ENCODE data around the gene GLIPR1.

GLIPR1 gene

GRCh38 chr12:75505706-75506312 is 25.3 kb downstream of the GLIPR1 start:
- DNase-seq = peak; percentile 43
- no peak overlapping the region for H3K9ac ChIP-seq (ENCODE audit: low read length)
- H3K4me2 ChIP-seq (ENCODE audit: low read depth, low read length) = no peak overlapping the region
- H4K20me1 ChIP-seq (ENCODE audit: insufficient read depth, low read length) = no peaks in the 10 kb centered on the region; the same call in 1 of the 2 replicates
- H3K36me3 ChIP-seq (replicated peaks; ENCODE audit: insufficient read depth, low read length) = 0 out of 2 replicates have a peak, but pooled peaks cover 5% of the 10 kb centered on the region
- H3K27me3 ChIP-seq (replicated peaks; ENCODE audit: insufficient read depth, low read length) = no peaks in the 10 kb centered on the region
- peaks cover 58% of the 10 kb centered on the region for H3K79me2 ChIP-seq (ENCODE audit: low read length)
- H3K9me2 ChIP-seq (replicated peaks; ENCODE audit: insufficient read depth, low read length) = no peaks in the 10 kb centered on the region
- H2AFZ ChIP-seq (ENCODE audit: low read length) = no peak overlapping the region
- H3K4me1 ChIP-seq (ENCODE audit: low read length) = peaks cover 6% of the 10 kb centered on the region
- no peak overlapping the region for H3K4me3 ChIP-seq (ENCODE audit: low read length)
- H3F3A ChIP-seq (ENCODE audit: insufficient read depth, low read length) = no peaks in the 10 kb centered on the region
- no peaks in the 10 kb centered on the region for H3K9me3 ChIP-seq (replicated peaks; ENCODE audit: insufficient read depth, low read length)
- no peak overlapping the region for H3K27ac ChIP-seq (ENCODE audit: low read length)
- TF ChIP-seq EZH2phosphoT487 (IDR thresholded peaks at IDR 0.05; ENCODE audit: low read length) (no peak), CTCF (IDR thresholded peaks at IDR 0.05; ENCODE audit: low read length) (peak; percentile 68), EZH2 (optimal IDR thresholded peaks at IDR 0.05; ENCODE audit: low read depth, low read length) (no peak)

GRCh38 chr12:75507086-75507485 is 26.5 kb downstream of the GLIPR1 start:
- H3K4me2 ChIP-seq (ENCODE audit: low read depth, low read length) = no peak overlapping the region
- H3K9me3 ChIP-seq (replicated peaks; ENCODE audit: insufficient read depth, low read length) = no peaks in the 10 kb centered on the region
- peaks cover 11% of the 10 kb centered on the region for H3K4me1 ChIP-seq (ENCODE audit: low read length)
- no peaks in the 10 kb centered on the region; the same call in 1 of the 2 replicates for H4K20me1 ChIP-seq (ENCODE audit: insufficient read depth, low read length)
- H3K36me3 ChIP-seq (replicated peaks; ENCODE audit: insufficient read depth, low read length) = 0 out of 2 replicates have a peak, but pooled peaks cover 5% of the 10 kb centered on the region
- H3F3A ChIP-seq (ENCODE audit: insufficient read depth, low read length) = peaks cover 6% of the 10 kb centered on the region; the same call in 1 of the 2 replicates
- TF ChIP-seq CTCF (IDR thresholded peaks at IDR 0.05; ENCODE audit: low read length) = no peak
- no peak for TF ChIP-seq EZH2 (optimal IDR thresholded peaks at IDR 0.05; ENCODE audit: low read depth, low read length)
- no peak for TF ChIP-seq EZH2phosphoT487 (IDR thresholded peaks at IDR 0.05; ENCODE audit: low read length)
- DNase-seq = no peak
- no peak overlapping the region for H3K4me3 ChIP-seq (ENCODE audit: low read length)
- no peak overlapping the region for H3K9ac ChIP-seq (ENCODE audit: low read length)
- peaks cover 65% of the 10 kb centered on the region for H3K79me2 ChIP-seq (ENCODE audit: low read length)
- H3K27ac ChIP-seq (ENCODE audit: low read length) = no peak overlapping the region
- H2AFZ ChIP-seq (ENCODE audit: low read length) = no peak overlapping the region
- no peaks in the 10 kb centered on the region for H3K9me2 ChIP-seq (replicated peaks; ENCODE audit: insufficient read depth, low read length)
- H3K27me3 ChIP-seq (replicated peaks; ENCODE audit: insufficient read depth, low read length) = no peaks in the 10 kb centered on the region

- TF ChIP-seq EZH2phosphoT487 (IDR thresholded peaks at IDR 0.05; ENCODE audit: low read length) (no peak), EZH2 (optimal IDR thresholded peaks at IDR 0.05; ENCODE audit: low read depth, low read length) (no peak), CTCF (IDR thresholded peaks at IDR 0.05; ENCODE audit: low read length) (no peak)
- no peak for DNase-seq
- Histone ChIP-seq H3K9me3 (replicated peaks; ENCODE audit: insufficient read depth, low read length) (no peaks in the 10 kb centered on the region), H3K4me3 (ENCODE audit: low read length) (no peak overlapping the region), H2AFZ (ENCODE audit: low read length) (no peak overlapping the region), H3K27ac (ENCODE audit: low read length) (no peak overlapping the region), H4K20me1 (ENCODE audit: insufficient read depth, low read length) (no peaks in the 10 kb centered on the region; the same call in 1 of the 2 replicates), H3K36me3 (replicated peaks; ENCODE audit: insufficient read depth, low read length) (0 out of 2 replicates have a peak, but pooled peaks cover 5% of the 10 kb centered on the region), H3F3A (ENCODE audit: insufficient read depth, low read length) (peaks cover 6% of the 10 kb centered on the region; the same call in 1 of the 2 replicates), H3K27me3 (replicated peaks; ENCODE audit: insufficient read depth, low read length) (no peaks in the 10 kb centered on the region), H3K9ac (ENCODE audit: low read length) (no peak overlapping the region), H3K4me2 (ENCODE audit: low read depth, low read length) (no peak overlapping the region), H3K79me2 (ENCODE audit: low read length) (peaks cover 65% of the 10 kb centered on the region), H3K9me2 (replicated peaks; ENCODE audit: insufficient read depth, low read length) (no peaks in the 10 kb centered on the region), H3K4me1 (ENCODE audit: low read length) (peaks cover 12% of the 10 kb centered on the region)
Observed at GRCh38 chr12:75508159-75508558, 27.6 kb downstream of the GLIPR1 start.

Data from MM.1S (cell line).